Upper lobe of left lung (tissue), 6 donors: ENCODE data around the gene EXOC4. TPM values are rescaled to one million over a fixed set of nuclear protein-coding genes. Genes with fewer than 3 reads are reported as not detected.
A peak's percentile ranks its signal among the peaks of the same experiment; 100 is the strongest.

Experiments used
- ATAC-seq, 2 donors: fragments of 200-7000 bp; cut with Tn5 transposase; one replicate each; pipeline ENCODE4 v1.9.1; 2022; ENCODE audit warnings: mild to moderate bottlenecking in 2 of 2, moderate library complexity in 2 of 2; ENCODE audit not compliant: low FRiP score in 2 of 2
- DNase-seq, 2 donors: peaks; one replicate each; pipeline ENCODE4 v3.0.0-alpha.2; 2019 to 2020
- H3K27ac ChIP-seq, 4 donors: fragments of 200-600 bp; sonication (generic); one replicate each; pipeline ENCODE4 v1.5.1; 2016 to 2019
- H3K27me3 ChIP-seq, 4 donors: fragments of 200-600 bp; sonication (generic); one replicate each; pipeline ENCODE4 v1.5.1; 2017 to 2019
- H3K36me3 ChIP-seq, 4 donors: fragments of 200-600 bp; sonication (generic); one replicate each; pipeline ENCODE4 v1.5.1; 2016 to 2019
- H3K4me1 ChIP-seq, 4 donors: fragments of 200-600 bp; sonication (generic); one replicate each; pipeline ENCODE4 v1.5.1; 2018 to 2019
- H3K4me3 ChIP-seq, 4 donors: fragments of 200-600 bp; sonication (generic); one replicate each; pipeline ENCODE4 v1.5.1; 2017 to 2019; ENCODE audit warnings: mild to moderate bottlenecking in 2 of 4, moderate library complexity in 1 of 4
- H3K9me3 ChIP-seq, 4 donors: fragments of 200-600 bp; sonication (generic); one replicate each; pipeline ENCODE4 v1.5.1; 2018 to 2019
- EP300 ChIP-seq, 4 donors: sonication (generic); formaldehyde crosslinking; IDR thresholded peaks; one replicate each; pipeline ENCODE4 v1.5.1; 2017; ENCODE audit warnings: antibody characterized with exemption in 4 of 4, control low read depth in 2 of 4
- POLR2A ChIP-seq, 4 donors: fragments of 450-650 bp; IDR thresholded peaks; one replicate each; pipeline ENCODE4 v1.5.1; 2016 to 2017; ENCODE audit warnings: antibody characterized with exemption in 4 of 4, mild to moderate bottlenecking in 2 of 4
- POLR2AphosphoS5 ChIP-seq, 2 donors: sonication (generic); formaldehyde crosslinking; IDR thresholded peaks; one replicate each; pipeline ENCODE4 v1.5.1; 2017; ENCODE audit warnings: antibody characterized with exemption in 2 of 2
- WGBS, 2 donors: methylation state at CpG; one replicate each; pipeline ENCODE4 v1.1.5; 2017 to 2018; 5-methylcytosine and 5-hydroxymethylcytosine counted together
- total RNA-seq, 6 donors: library from RNA; depleted of rRNA in 4 of 6; stranded (reverse); fragments of >200 nt in 4 of 6; gene quantifications; one replicate each; pipeline versions ENCODE4 v1.1.0 to v1.2.1, GENCODE V29; 2016 to 2021
- TF ChIP-seq, protein P1 (sequence below), 6 experiments: fragments of 450-650 bp in 4 of 6; fragments of 200-600 bp in 2 of 6; sonication (generic) in 2 of 6; IDR thresholded peaks; one replicate each; pipeline ENCODE4 v1.5.1; 2016 to 2019; ENCODE audit warnings: antibody characterized with exemption in 6 of 6
- donor health status: DM: no; HTN: no; CAD: no; lungs with moderate emphysema.
- donor health status: DM: no; HTN: yes; CAD: no; lungs with severe emphysema.

Gene EXOC4
- total RNA-seq, 6 donors from 2014 or later: 56.3 to 325 (median 99.4) TPM

- no peak overlapping the region for H3K27ac ChIP-seq
- ATAC-seq (no peak), DNase-seq (no peak)
- 93 to 100% methylated on average over 4 of the region's 4 CpGs for WGBS, 2 donors
- no peak overlapping the region for H3K4me3 ChIP-seq
- no peaks in the 10 kb centered on the region for H3K36me3 ChIP-seq
- no peak for TF ChIP-seq POLR2A (IDR thresholded peaks at IDR 0.05)
- no peak for TF ChIP-seq POLR2AphosphoS5 (IDR thresholded peaks at IDR 0.05)
- TF ChIP-seq, protein P1, sequence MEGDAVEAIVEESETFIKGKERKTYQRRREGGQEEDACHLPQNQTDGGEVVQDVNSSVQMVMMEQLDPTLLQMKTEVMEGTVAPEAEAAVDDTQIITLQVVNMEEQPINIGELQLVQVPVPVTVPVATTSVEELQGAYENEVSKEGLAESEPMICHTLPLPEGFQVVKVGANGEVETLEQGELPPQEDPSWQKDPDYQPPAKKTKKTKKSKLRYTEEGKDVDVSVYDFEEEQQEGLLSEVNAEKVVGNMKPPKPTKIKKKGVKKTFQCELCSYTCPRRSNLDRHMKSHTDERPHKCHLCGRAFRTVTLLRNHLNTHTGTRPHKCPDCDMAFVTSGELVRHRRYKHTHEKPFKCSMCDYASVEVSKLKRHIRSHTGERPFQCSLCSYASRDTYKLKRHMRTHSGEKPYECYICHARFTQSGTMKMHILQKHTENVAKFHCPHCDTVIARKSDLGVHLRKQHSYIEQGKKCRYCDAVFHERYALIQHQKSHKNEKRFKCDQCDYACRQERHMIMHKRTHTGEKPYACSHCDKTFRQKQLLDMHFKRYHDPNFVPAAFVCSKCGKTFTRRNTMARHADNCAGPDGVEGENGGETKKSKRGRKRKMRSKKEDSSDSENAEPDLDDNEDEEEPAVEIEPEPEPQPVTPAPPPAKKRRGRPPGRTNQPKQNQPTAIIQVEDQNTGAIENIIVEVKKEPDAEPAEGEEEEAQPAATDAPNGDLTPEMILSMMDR (IDR thresholded peaks at IDR 0.05): no peak
- no peak for TF ChIP-seq EP300 (IDR thresholded peaks at IDR 0.05)
- H3K27me3 ChIP-seq: no peaks in the 10 kb centered on the region
- H3K9me3 ChIP-seq: no peaks in the 10 kb centered on the region
- peaks cover 0 to 8% (median 6%) of the 10 kb centered on the region in 4 donors for H3K4me1 ChIP-seq
These were observed 180.4 kb downstream of the EXOC4 start for GRCh38 chr7:133433165-133433812.

DNA sequence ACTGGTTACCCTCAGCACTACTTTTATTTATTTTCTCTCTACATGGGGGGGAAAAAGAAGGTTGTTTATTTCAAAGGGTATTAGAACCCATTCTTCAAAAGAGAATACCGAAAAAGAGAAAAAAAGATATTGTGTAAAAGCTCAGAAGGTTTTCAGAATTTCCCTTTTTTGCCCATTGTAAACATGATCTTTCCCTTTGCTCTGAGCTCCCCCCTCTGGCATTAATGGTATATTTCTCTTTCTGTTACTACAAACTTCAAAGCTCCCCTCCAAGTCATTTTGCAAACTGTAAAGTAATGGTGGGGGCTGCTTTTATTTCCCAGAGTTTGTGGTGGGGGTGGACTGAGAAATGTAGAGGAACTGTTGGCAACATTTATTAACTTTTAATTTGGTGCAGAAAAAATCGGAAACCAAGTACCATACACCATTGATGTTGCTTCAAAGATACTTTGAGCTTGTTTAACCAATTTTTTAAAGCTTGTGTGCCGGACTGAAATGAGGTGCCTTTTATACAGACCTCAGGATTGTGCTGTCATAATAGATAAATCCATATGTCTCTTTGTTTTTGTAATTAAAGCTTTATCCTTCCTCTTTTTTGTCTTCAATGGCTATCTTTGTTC is 181.5 kb downstream of the EXOC4 start:
- H3K27ac ChIP-seq: no peak overlapping the region
- no peaks in the 10 kb centered on the region for H3K9me3 ChIP-seq
- H3K36me3 ChIP-seq: no peaks in the 10 kb centered on the region
- TF ChIP-seq, protein P1 (IDR thresholded peaks at IDR 0.05): peak in 5 of 6 experiments; percentile 17 to 34 (median 29)
- TF ChIP-seq POLR2A (IDR thresholded peaks at IDR 0.05): no peak
- peaks cover 0 to 8% (median 6%) of the 10 kb centered on the region in 4 donors for H3K4me1 ChIP-seq
- no peak overlapping the region for H3K4me3 ChIP-seq
- no peaks in the 10 kb centered on the region for H3K27me3 ChIP-seq
- ATAC-seq (no peak), DNase-seq (no peak)
- WGBS, 2 donors: 41 to 52% methylated on average over 3 of the region's 3 CpGs

DNA sequence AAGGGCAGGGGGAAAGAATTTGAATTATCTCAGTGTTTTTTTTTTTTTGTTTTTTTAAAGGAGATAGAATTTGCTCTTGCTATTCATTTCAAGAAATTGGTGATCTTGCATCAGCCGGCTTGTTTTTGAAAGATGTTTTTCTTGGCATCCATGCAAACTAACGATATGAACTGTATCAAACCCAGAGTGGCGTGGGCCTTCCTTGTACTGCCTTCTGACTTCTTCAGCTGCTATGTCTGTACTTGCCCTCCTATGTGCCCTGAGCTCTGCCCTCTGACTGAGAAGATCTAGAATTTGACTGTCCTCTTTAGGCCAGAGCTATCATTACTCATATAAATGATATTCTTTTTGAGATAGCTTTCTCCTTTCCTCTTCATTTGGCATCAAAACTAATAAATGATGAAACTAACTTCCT is 183.1 kb downstream of the EXOC4 start:
- Histone ChIP-seq H3K27me3 (no peaks in the 10 kb centered on the region), H3K36me3 (no peaks in the 10 kb centered on the region), H3K4me3 (no peak overlapping the region), H3K4me1 (peaks cover 0 to 8% (median 6%) of the 10 kb centered on the region in 4 donors), H3K9me3 (no peaks in the 10 kb centered on the region), H3K27ac (no peak overlapping the region)
- TF ChIP-seq EP300 (IDR thresholded peaks at IDR 0.05) (no peak), POLR2AphosphoS5 (IDR thresholded peaks at IDR 0.05) (no peak), POLR2A (IDR thresholded peaks at IDR 0.05) (no peak)
- TF ChIP-seq, protein P1 (IDR thresholded peaks at IDR 0.05): no peak
- 56 to 79% methylated on average over 3 of the region's 3 CpGs for WGBS, 2 donors
- ATAC-seq (peak in 1 of 2 donors; percentile 64), DNase-seq (no peak)

GRCh38 chr7:133437544-133437943 is 184.7 kb downstream of the EXOC4 start:
- H3K36me3 ChIP-seq: no peaks in the 10 kb centered on the region
- DNase-seq: no peak
- no peak for ATAC-seq
- H3K27me3 ChIP-seq: no peaks in the 10 kb centered on the region
- H3K4me1 ChIP-seq: peaks cover 0 to 8% (median 6%) of the 10 kb centered on the region in 4 donors
- H3K4me3 ChIP-seq: no peak overlapping the region
- 84 to 96% methylated on average over 4 of the region's 4 CpGs for WGBS, 2 donors
- no peak overlapping the region for H3K27ac ChIP-seq
- TF ChIP-seq EP300 (IDR thresholded peaks at IDR 0.05): no peak
- no peak for TF ChIP-seq POLR2AphosphoS5 (IDR thresholded peaks at IDR 0.05)
- TF ChIP-seq, protein P1 (IDR thresholded peaks at IDR 0.05): no peak
- no peak for TF ChIP-seq POLR2A (IDR thresholded peaks at IDR 0.05)
- H3K9me3 ChIP-seq: no peaks in the 10 kb centered on the region
